ENCODE measurements around the gene ZNF768.
A peak's percentile ranks its signal among the peaks of the same experiment; 100 is the strongest.
"Not testable (repeated sequence)": the region's sequence is repeated elsewhere in the genome, so short reads cannot be mapped to it uniquely, and the experiment has no call there.

Gene ZNF768

DNA sequence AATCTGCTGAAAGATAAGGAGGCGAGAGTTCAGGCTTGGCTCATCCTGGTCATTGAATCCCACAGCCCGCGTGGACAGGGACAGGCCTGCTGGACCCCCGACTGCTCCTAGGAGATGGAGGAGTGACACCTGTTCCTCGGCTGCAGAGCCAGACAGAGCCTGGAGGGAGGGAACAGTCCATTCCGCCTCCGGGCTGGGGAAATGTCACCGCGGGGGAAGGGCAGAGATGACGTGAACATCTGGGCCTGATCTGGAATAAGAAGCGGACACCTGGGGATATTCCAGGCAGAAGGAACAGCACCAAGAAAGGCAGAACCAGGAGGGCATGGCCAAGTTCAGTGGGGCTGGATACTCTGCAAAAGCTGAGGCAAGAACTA is 6.8 kb upstream of the ZNF768 start:
- DNase-seq (ENCODE audit: low read depth) = no peak

DNA sequence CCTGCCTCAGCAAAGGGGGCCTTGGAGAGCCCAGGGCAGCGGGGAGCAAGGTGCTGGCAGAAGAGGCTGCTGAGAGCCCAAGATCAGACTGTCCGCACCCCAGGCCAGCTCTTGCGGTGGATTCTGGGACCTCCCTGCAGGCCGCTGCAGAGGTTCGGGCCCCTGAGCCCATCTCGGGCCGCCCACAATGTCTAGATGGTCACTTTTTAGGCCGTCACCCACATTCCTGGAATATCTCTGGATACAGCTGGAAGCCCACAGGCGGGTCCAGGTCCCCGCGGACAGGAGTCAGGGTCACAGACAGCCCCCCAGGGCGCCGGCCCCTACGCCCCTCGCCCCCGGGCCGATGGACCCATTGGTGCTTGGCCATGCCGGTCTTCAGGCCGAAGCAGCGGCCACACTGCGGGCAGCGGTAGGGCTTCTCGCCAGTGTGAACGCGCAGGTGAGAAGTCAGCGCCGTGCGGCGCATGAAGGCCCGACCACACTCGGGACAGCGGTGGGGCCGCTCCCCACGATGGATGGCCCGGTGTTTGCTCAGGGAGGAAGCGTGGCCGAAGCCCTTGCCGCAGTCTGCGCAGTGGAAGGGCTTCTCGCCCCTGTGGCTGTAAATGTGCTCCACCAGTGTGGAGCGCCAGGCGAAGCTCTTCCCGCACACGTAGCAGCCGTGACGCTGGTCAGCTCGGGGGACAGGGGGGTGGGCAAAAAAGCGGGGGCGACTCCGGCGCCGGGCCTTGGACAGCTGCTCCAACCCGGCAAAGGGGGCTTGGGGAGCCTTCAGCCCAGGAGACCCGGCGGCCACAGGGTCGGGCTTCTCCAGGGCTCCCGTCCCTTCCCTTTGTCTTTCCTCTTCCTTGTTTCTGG is 6.1 kb upstream of the ZNF768 start:
- no peak for DNase-seq (ENCODE audit: low read depth)

DNA sequence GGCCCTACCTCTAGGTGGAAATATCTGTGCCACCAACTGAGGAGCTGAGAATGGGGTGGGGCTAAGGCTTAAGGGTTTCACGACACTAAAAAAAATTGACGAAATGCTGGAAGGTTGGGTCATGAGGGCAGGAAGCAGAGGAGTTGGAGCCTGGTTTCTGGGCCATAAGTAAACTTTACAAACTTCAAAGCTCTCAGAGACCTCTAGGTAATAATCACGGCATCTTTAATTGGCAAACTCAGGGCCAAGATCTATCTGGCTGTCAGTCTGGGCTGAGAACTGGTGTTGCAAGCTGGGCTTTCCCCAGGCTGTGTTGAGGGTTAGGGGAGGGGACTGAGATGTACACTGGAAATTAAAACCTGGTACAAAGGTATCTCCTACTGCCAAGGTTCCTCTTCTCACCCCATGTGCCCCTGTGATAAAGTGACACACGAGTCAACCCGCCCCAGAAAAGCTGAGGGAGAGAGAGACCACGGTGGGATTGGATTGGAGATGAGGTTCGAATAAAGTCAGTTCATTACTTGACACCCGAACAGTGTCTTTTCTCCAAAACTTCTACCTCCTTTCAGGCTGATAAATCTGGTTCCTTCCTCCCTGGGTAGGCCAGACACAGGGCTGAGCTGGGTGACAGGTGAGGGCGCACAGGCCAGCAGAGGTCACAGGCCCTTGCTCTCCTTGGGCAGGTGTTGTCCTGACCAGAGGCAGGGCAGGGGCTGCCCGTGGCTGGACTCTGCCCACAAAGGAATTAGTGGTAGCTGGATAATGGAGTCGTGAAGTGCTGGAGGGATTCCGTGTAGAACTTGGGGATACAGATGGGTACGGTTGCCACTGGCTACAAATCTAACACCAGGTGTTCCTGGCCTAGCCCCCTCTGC is 4.0 kb upstream of the ZNF768 start:
- DNase-seq (ENCODE audit: low read depth) = no peak

DNA sequence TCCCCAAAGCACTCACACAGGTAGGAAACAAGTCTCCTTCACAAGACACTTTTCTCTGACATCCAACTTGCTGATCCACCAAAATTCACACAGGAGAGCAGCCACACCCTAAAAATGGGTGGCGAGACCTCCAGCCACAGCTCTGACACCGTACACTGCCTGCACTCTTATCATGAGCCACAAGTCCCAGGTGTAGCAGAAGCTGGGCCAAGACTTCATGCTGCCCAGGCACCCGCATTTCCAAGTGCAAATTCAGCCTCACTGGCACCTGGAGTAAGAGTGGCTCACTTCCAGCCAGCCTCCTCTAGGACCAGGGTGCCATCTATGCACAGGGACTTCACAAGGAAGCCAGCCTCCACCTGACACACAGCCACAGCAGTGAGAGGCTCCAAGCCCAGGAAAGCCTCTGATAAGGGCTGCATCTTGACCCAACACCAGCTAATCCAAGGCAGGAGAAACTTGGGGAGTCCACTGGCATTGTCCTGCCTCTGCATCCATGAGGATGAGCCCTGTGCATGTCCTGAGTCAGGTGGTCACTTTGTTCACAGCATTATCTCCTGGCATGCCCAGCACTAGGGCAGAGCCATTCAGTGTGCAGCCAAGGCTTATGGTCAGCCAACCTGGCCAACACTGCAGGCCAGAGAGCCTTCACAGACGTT is 2.6 kb upstream of the ZNF768 start:
- DNase-seq (ENCODE audit: low read depth) = no peak

DNA sequence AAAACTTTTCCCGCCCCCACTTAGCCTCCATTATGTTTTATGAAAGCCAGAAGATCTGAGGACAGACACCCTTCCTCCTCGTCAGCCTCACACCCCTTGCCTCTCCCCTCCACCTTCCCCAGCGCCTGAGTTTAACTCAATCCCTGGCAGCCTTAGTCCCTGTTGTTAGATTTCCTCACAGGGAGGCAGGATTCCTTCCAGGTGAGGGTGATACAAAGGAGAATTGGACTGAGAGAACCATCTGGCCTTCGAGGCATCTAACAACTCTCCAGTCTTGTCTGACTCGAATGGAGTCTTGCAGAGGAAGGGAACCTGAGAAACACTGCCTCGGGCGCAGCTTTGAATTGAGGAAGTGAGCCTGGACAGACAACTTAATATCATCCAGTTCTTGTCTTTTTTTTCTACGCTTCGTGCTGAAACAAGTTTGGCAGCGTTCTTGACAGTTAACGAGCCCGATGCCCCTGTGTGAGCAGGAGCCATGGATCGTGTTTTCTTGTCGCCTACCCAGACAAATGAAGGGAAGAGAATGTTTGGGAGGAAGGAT is 1.3 kb upstream of the ZNF768 start:
- no peak for DNase-seq (ENCODE audit: low read depth)

DNA sequence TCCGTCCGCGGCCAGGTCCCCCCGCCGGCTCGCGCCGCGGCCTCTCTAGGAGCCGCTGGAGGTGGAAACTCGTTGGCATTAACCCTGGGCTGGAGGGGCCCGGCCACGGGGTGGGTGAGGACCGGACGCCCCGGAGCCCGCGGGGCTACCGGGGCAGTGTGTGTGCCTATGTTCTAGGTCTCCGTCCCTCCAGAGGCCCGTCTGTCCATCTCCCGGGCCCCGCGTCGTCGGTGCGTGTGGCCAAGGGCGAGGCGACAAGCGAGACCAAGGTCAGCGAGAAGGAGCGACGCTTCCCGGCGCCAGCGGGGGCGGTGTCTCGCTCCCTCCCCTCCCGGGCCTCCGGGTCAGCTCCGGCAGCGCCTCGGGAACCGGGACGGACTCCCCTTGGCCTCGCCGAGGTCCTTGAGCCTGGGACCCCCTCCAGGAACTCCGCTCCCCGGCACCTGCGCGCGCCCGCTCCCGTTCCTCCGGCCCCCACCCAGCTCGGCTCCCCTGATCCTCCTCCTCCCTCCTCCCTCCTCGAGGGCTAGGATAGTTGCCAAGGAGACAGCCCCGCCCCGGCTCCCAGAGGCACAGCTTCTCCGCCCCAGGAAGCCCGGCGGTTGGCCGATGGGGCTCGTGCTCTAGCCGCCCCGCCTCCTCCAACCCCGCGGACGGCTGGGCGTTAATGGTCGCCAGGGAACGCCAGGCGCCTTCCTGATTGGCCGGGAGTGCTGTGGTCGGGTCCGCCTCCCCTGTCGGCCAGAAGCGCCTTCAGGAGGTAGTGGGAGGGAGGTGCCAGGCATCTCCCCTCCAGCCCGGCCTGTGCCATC is 663 bp upstream of the ZNF768 start:
- DNase-seq (ENCODE audit: low read depth) = peak; percentile 82

DNA sequence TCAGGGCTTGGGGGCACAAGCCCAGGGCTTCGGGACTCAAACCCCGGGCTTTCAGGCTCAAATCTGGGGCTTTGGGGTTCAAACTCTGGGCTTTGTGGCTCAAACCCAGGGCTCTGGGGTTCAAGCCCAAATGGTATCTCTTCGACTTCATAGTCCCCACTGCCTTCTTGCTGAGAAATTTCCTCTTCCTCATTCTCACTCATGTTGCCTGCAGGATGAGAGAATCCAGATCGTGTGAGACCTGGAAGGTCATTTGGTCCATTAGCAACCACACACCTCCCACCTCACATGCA is 576 bp downstream of the ZNF768 start:
- DNase-seq (ENCODE audit: low read depth) = no peak

DNA sequence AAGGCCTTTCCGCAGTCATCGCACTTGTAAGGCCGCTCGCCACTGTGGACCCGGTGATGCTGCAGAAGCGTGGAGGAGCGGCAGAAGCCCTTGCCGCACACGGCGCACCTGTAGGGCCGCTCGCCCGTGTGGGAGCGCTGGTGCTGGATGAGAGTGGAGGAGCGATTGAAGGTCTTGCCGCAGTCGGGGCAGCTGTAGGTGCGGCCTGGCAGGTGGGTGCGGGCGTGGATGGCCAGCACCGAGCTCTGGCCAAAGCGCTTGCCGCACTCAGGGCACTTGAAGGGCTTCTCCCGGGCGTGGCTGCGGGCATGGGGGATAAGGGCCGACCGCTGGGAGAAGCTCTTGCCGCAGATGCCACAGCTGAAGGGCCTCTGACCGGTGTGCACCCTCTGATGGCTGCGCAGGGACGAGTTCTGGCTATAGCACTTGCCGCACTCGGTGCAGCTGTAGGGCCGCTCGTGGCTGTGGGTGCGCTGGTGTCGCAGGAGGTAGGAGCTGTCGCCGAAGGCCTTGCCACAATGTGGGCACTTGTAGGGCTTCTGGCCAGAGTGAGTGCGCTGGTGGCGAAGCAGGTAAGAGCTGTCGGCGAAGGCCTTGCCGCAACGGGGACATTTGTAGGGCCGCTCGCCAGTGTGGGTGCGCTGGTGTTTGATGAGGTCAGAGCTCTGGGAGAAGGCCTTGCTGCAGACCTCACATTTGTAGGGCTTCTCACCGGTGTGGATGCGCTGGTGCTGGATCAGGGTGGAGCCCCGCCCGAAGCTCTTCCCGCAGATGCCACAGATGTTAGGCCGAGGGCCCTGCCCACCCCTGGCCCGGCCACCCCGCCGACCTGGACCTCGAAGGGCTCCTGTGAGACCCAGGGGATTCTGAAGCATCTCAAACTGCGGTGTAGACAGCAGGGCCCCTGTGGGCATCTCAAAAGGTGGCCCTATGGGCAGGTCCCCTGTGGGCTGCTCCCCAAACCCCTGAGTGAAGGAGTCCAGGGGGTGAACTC is 1.5 kb downstream of the ZNF768 start:
- no peak for DNase-seq (ENCODE audit: low read depth)

DNA sequence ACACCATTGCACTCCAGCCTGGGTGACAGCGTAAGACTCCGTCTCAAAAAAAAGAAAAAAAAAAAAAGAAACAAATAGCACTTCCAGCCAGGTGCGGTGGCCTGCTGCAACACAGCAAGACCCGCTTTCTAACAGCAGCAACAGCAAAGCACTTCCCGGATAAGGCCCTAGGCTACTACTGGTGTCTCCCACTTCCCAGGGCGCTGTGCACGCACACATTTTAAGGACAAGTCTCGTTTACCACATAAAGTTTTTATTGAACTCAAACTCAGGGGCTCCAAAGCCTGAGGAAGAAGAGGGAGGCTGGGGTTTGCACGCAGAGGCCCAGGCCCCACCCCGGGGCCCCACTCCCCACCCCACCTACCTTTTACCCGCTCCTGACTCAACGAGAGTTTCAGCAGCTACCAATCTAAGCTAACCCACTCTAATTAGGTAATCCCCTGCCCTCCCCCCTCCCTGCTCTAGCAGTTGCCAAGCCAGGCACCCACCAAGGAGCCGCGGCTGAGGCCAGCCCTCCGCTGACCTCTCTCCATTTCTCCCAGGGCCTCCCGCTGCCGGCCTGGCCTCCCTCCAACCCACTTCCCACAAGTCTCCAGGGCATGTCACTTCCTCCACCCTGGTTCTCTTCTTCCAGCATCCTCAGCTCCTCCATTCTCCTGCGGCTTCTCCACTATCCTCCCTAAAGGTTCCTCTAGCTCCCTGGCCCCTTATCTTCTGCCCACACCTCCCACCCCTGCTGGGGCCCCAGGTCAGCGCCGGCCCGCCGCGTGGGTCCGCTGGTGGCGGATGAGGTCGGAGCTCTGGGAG is 2.4 kb downstream of the ZNF768 start:
- DNase-seq (ENCODE audit: low read depth) = no peak

DNA sequence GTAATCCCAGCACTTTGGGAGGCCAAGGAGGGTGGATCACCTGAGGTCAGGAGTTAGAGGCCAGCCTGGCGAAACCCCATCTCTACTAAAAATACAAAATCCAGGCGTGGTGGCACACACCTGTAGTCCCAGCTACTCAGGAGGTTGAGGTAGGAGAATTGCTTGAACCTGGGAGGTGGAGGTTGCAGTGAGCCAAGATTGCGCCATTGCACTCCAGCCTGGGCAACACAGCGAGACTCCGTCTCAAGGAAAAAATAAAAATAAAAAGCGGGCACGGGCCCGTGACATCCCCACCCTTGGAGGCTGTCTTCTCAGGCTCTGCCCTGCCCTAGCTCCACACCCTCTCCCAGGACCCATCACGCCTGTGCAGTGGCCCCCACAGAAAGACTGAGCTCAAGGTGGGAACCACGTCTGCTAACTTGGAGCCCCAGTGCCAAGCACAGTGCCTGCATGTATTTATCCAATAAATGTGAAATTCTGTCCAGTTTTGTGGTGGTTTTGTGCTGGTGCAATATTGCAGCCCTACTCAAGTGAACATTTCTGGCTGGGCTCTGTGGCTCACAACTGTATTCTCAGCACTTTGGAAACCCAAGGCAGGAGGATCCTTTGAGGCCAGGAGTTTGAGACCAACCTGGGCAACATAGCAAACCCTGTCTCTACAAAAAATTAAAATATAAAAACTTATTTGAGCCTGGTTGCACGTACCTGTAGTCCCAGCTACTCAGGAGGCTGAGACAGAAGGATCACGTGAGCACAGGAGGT is 3.5 kb downstream of the ZNF768 start:
- DNase-seq (ENCODE audit: low read depth) = not testable (repeated sequence)

DNA sequence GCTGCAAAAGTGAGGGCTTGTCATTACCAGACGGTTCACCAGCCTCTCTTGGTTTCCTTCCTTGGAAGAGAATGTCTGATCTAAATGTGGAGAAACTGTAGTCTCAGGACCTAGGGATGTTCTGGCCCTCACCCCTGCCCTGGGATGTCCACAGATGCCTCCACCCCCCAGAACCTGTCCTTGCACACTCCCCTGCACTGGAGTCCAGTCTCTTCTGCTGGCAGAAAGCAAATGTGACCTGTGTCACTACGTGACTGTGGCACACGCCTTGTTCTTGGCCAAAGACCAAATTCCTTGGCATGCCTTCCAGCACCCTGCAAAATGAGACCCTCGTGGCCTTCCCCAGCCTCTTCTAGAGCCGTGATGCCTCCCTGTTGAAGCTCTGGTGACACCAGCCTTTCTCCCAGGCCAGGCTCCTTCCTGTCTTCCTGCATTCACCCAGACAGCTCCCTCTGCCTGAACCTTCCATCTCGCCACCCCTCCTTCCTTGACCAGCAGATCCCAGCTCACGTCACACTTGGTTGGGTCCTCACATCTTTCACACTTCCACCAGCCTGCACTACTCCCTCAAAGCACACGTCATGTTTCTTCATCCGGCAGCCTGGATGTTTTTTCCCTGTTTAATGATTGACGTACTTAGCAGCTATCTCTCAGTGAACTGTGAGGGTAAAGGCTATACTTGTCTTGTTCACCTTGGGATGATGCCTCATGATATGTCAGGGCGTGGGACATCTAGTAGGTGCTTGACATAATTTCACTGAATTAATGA is 4.3 kb downstream of the ZNF768 start:
- no peak for DNase-seq (ENCODE audit: low read depth)

DNA sequence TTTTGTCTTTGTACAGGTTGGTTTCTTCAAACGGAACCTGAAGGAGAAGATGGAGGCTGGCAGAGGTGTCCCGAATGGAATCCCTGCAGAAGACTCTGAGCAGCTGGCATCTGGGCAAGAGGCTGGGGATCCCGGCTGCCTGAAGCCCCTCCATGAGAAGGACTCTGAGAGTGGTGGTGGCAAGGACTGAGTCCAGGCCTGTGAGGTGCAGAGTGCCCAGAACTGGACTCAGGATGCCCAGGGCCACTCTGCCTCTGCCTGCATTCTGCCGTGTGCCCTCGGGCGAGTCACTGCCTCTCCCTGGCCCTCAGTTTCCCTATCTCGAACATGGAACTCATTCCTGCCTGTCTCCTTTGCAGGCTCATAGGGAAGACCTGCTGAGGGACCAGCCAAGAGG is 4.9 kb downstream of the ZNF768 start:
- DNase-seq (ENCODE audit: low read depth) = no peak

DNA sequence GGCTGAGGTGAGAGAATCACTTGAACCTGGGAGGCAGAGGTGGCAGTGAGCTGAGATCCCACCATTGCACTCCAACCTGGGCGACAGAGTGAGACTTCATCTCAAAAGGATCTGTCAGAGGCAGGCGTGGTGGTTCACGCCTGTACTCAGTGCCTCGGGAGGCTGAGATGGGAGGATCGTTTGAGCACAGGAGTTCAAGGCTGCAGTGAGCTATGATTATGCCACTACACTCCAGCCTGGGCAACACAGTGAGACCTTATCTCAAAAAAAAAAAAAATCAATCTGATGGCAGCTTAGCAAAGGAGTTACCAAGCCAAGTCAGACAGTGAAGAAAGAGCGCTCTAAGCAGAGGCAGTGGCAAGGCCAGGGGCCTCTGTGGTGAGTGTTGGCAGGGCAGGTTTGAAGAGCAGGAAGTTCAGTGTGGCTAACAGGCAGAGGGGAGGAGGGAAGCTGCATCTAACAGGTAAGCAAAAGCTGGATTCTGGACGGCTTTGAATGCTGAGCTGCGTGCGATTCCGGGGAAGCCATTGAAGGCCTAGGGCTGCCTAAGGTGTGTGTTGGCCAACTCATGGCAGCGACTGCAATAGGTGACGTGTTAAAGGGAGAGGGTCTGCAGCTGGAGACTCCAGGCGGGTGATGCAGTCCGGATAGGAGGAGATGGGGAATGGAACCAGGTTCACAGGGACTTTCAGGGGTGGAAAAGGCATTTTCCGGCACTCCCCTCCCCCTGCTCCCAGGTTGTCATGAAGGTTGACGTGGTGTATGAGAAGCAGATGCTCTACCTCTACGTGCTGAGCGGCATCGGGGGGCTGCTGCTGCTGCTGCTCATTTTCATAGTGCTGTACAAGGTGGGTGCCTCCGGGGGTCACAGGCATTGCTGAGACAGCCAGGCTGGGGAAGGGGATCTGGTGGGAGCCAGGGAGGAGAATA is 7.0 kb downstream of the ZNF768 start:
- no peak for DNase-seq (ENCODE audit: low read depth)

DNA sequence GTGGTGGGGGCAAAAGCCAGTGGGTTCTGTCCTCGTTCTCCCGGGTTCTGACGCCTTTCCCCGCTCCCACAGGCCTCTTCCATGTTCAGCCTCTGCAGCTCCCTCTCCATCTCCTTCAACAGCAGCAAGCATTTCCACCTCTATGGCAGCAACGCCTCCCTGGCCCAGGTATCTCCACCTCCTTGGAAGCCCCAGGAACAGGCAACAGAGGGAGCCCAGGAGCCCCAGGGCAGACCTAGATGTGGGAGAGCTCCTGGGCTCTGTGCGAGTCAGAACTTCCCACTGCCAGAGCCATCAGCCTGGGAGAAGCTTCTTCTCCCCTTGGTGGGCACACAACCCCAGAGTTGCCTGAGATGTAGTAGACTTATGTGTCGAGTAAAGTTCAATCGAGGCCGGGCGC is 7.8 kb downstream of the ZNF768 start:
- no peak for DNase-seq (ENCODE audit: low read depth)

DNA sequence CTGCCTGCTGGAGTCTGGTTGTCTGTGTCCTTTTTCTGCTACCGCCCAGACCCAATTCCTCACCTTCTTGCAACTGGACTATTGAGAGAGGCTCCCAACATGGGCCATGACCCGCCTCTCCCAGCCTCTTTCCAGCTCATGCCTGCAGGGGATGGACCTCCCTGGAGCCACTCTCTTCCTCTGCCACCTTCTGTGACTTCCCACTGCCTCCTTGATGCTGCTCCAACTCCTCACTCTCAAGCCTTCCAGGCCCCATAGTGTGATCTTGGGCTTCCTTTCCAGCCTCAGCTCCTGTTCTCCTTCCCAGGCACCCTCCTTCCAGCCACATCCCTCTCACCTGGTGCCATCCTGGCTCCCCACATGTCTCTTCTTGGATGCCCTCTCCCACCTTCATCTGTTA is 11.1 kb downstream of the ZNF768 start:
- no peak for DNase-seq (ENCODE audit: low read depth)

DNA sequence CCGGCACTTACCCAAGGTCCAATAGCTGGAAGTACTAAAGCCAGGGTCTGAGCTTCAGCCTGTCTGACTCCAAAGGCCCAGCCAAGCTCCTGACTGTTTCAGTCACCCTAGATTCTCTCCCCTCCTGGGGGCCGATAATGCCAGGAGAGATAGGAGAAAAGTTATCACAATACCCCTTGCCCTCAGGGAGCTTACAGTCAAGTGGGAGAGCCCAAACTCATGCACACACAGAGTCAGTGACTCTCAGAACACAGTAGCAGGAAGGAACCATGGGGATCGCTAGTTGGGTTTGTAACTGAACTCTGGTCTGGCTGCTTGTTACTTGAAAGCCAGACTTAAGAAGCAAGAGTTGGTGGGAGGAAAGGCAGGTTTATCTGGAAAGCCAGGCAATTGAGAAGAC is 14.9 kb downstream of the ZNF768 start:
- DNase-seq (ENCODE audit: low read depth) = no peak

DNA sequence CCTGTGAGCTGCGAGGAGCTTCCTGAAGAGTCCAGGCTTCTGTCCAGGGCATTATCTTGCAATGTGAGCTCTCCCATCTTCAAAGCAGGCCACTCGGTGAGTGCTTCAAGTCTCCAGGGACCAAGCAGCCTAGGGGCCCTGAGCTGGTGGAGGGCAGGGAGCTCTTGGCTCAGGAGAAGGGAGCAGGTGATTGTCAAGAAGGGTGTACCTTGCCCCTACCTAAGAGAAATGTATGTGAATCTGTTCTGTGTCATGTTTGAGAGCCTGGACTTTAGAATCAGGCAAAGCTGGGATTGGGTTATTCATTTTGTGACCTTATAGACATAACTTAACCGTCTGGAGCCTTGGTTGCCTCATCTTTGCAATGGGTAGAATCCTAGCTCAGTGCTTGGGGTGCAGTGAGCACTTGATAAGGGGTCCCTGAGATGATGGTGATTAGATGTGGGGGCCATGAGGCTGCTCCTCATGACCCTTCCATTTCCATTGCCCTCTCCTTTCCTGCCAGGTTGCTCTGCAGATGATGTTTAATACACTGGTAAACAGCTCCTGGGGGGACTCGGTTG is 15.9 kb downstream of the ZNF768 start:
- DNase-seq (ENCODE audit: low read depth) = no peak

Data from activated gamma-delta T cell treated with anti-CD3 and anti-CD28 coated beads, Interleukin-2, amount 50 U/mL, for 16 hours (primary cell).